GM21526 (cell line): ENCODE results near the gene HMX1.

Source experiments
- ATAC-seq: cut with Tn5 transposase; IDR thresholded peaks from one replicate; pipeline ENCODE4 v1.9.1; 2021; ENCODE audit warnings: moderate library complexity; ENCODE audit not compliant: unreplicated experiment, low FRiP score

Gene HMX1

GRCh38 chr4:8869898-8870646 is 1.6 kb downstream of the HMX1 start:
- ATAC-seq: no peak

- no peak for ATAC-seq
Observed at GRCh38 chr4:8869002-8869897, 2.4 kb downstream of the HMX1 start.

- ATAC-seq: no peak
Observed at GRCh38 chr4:8868321-8869001, 3.2 kb downstream of the HMX1 start.

- no peak for ATAC-seq
Observed at GRCh38 chr4:8867624-8868320, 3.9 kb downstream of the HMX1 start.

- ATAC-seq: no peak
Observed at GRCh38 chr4:8866828-8867623, 4.6 kb downstream of the HMX1 start.

GRCh38 chr4:8866421-8866820 is 5.2 kb downstream of the HMX1 start:
- ATAC-seq: no peak

- no peak for ATAC-seq
Observed at GRCh38 chr4:8865681-8866310, 5.8 kb downstream of the HMX1 start.

- ATAC-seq: no peak
Observed at GRCh38 chr4:8864912-8865680, 6.5 kb downstream of the HMX1 start.

- no peak for ATAC-seq
Observed at GRCh38 chr4:8863686-8864682, 7.7 kb downstream of the HMX1 start.

- ATAC-seq: no peak
Observed at GRCh38 chr4:8862800-8863685, 8.6 kb downstream of the HMX1 start.

GRCh38 chr4:8862334-8862733 is 9.3 kb downstream of the HMX1 start:
- ATAC-seq: no peak

GRCh38 chr4:8861576-8862295 is 9.9 kb downstream of the HMX1 start:
- no peak for ATAC-seq

- ATAC-seq: no peak
Observed at GRCh38 chr4:8860892-8861575, 10.6 kb downstream of the HMX1 start.

GRCh38 chr4:8860096-8860891 is 11.3 kb downstream of the HMX1 start:
- no peak for ATAC-seq
